Neuron (in vitro differentiated cells): ENCODE measurements around the gene DSP.

ENCODE experiments used
- H2AFZ ChIP-seq: one replicate; pipeline ENCODE4 v1.6.1; 2013; ENCODE audit warnings: low read depth, mild to moderate bottlenecking, inconsistent platforms, low read length, moderate library complexity
- H3K27me3 ChIP-seq: one replicate; pipeline ENCODE4 v1.6.1; 2013; ENCODE audit warnings: low read length; ENCODE audit not compliant: insufficient read depth
- H3K36me3 ChIP-seq: one replicate; pipeline ENCODE4 v1.6.1; 2013; ENCODE audit warnings: low read length; ENCODE audit not compliant: insufficient read depth
- H3K4me1 ChIP-seq: one replicate; pipeline ENCODE4 v1.6.1; 2013; ENCODE audit warnings: low read length; ENCODE audit not compliant: insufficient read depth
- H3K4me3 ChIP-seq: 2 replicates; pipeline ENCODE4 v1.5.1; 2013; ENCODE audit warnings: mild to moderate bottlenecking, low read length, moderate library complexity
- H3K9me3 ChIP-seq: one replicate; pipeline ENCODE4 v1.6.1; 2013; ENCODE audit warnings: low read length

DSP gene

GRCh38 chr6:7593229-7593628 is 51.8 kb downstream of the DSP start:
- Histone ChIP-seq H3K4me1 (peaks cover 6% of the 10 kb centered on the region), H3K27me3 (no peaks in the 10 kb centered on the region), H2AFZ (no peak overlapping the region), H3K36me3 (peaks cover 40% of the 10 kb centered on the region), H3K4me3 (no peak overlapping the region), H3K9me3 (no peaks in the 10 kb centered on the region)

- no peaks in the 10 kb centered on the region for H3K9me3 ChIP-seq
- no peaks in the 10 kb centered on the region for H3K27me3 ChIP-seq
- H3K36me3 ChIP-seq, result peaks cover 48% of the 10 kb centered on the region
- peaks cover 6% of the 10 kb centered on the region for H3K4me1 ChIP-seq
- H2AFZ ChIP-seq, result no peak overlapping the region
- no peak overlapping the region for H3K4me3 ChIP-seq
Measured at GRCh38 chr6:7594579-7595125, 53.2 kb downstream of the DSP start.

GRCh38 chr6:7604003-7604402 is 62.5 kb downstream of the DSP start:
- H3K36me3 ChIP-seq, result peaks cover 81% of the 10 kb centered on the region
- H3K9me3 ChIP-seq, result no peaks in the 10 kb centered on the region
- no peaks in the 10 kb centered on the region for H3K27me3 ChIP-seq
- no peaks in the 10 kb centered on the region for H3K4me1 ChIP-seq
- no peak overlapping the region for H2AFZ ChIP-seq
- H3K4me3 ChIP-seq, result no peak overlapping the region

- no peaks in the 10 kb centered on the region for H3K4me1 ChIP-seq
- H3K36me3 ChIP-seq, result peaks cover 80% of the 10 kb centered on the region
- H3K4me3 ChIP-seq, result no peak overlapping the region
Measured at GRCh38 chr6:7604506-7604905, 63.0 kb downstream of the DSP start.

GRCh38 chr6:7615611-7616383 is 74.3 kb downstream of the DSP start:
- Histone ChIP-seq H3K27me3 (peaks cover 26% of the 10 kb centered on the region), H3K36me3 (peaks cover 11% of the 10 kb centered on the region), H3K9me3 (no peaks in the 10 kb centered on the region), H2AFZ (no peak overlapping the region), H3K4me1 (no peaks in the 10 kb centered on the region), H3K4me3 (no peak overlapping the region)

More at GRCh38 chr6:7604506-7604905, 63.0 kb downstream of the DSP start:
- H3K27me3 ChIP-seq, result no peaks in the 10 kb centered on the region
- H3K9me3 ChIP-seq, result no peaks in the 10 kb centered on the region
- H2AFZ ChIP-seq, result no peak overlapping the region

- no peak overlapping the region for H3K4me3 ChIP-seq
- H3K27me3 ChIP-seq, result peaks cover 41% of the 10 kb centered on the region
- no peaks in the 10 kb centered on the region for H3K9me3 ChIP-seq
- H3K36me3 ChIP-seq, result no peaks in the 10 kb centered on the region
- no peak overlapping the region for H2AFZ ChIP-seq
- H3K4me1 ChIP-seq, result no peaks in the 10 kb centered on the region
Measured at GRCh38 chr6:7617801-7618764, 76.6 kb downstream of the DSP start.

GRCh38 chr6:7621761-7622160 is 80.3 kb downstream of the DSP start:
- Histone ChIP-seq H2AFZ (no peak overlapping the region), H3K9me3 (no peaks in the 10 kb centered on the region), H3K4me1 (peaks cover 11% of the 10 kb centered on the region), H3K36me3 (no peaks in the 10 kb centered on the region), H3K4me3 (no peak overlapping the region), H3K27me3 (peaks cover 43% of the 10 kb centered on the region)

- peaks cover 11% of the 10 kb centered on the region for H3K4me1 ChIP-seq
- H2AFZ ChIP-seq, result no peak overlapping the region
- H3K36me3 ChIP-seq, result no peaks in the 10 kb centered on the region
- peaks cover 11% of the 10 kb centered on the region for H3K9me3 ChIP-seq
- H3K4me3 ChIP-seq, result no peak overlapping the region
- H3K27me3 ChIP-seq, result peaks cover 49% of the 10 kb centered on the region
Measured at GRCh38 chr6:7624796-7625710, 83.6 kb downstream of the DSP start.

- H2AFZ ChIP-seq, result no peak overlapping the region
- peaks cover 13% of the 10 kb centered on the region for H3K9me3 ChIP-seq
- H3K4me3 ChIP-seq, result no peak overlapping the region
- H3K27me3 ChIP-seq, result peaks cover 56% of the 10 kb centered on the region
- H3K4me1 ChIP-seq, result peaks cover 11% of the 10 kb centered on the region
- H3K36me3 ChIP-seq, result no peaks in the 10 kb centered on the region
Measured at GRCh38 chr6:7628479-7628878, 87.0 kb downstream of the DSP start.

- Histone ChIP-seq H2AFZ (no peak overlapping the region), H3K4me1 (peaks cover 11% of the 10 kb centered on the region), H3K36me3 (no peaks in the 10 kb centered on the region), H3K27me3 (peaks cover 56% of the 10 kb centered on the region), H3K4me3 (no peak overlapping the region), H3K9me3 (peaks cover 13% of the 10 kb centered on the region)
Measured at GRCh38 chr6:7628909-7629308, 87.4 kb downstream of the DSP start.

- H3K4me1 ChIP-seq, result peaks cover 11% of the 10 kb centered on the region
Measured at GRCh38 chr6:7629321-7629720, 87.8 kb downstream of the DSP start.

GRCh38 chr6:7630792-7631191 is 89.3 kb downstream of the DSP start:
- H3K36me3 ChIP-seq, result no peaks in the 10 kb centered on the region

More at GRCh38 chr6:7629321-7629720, 87.8 kb downstream of the DSP start:
- peaks cover 56% of the 10 kb centered on the region for H3K27me3 ChIP-seq
- H3K9me3 ChIP-seq, result peaks cover 13% of the 10 kb centered on the region
- no peak overlapping the region for H3K4me3 ChIP-seq
- H2AFZ ChIP-seq, result no peak overlapping the region
- no peaks in the 10 kb centered on the region for H3K36me3 ChIP-seq

More at GRCh38 chr6:7630792-7631191, 89.3 kb downstream of the DSP start:
- H3K27me3 ChIP-seq, result peaks cover 56% of the 10 kb centered on the region
- H3K4me3 ChIP-seq, result no peak overlapping the region
- H3K9me3 ChIP-seq, result peaks cover 13% of the 10 kb centered on the region
- H2AFZ ChIP-seq, result no peak overlapping the region
- H3K4me1 ChIP-seq, result no peaks in the 10 kb centered on the region
